Hepatocyte (in vitro differentiated cells): ENCODE data around the gene GASK1A.

Source experiments
- CTCF ChIP-seq: fragments of 200-600 bp; sonication (generic); IDR thresholded peaks from 2 replicates; pipeline ENCODE4 v1.5.1; 2016; ENCODE audit warnings: antibody characterized with exemption, mild to moderate bottlenecking; ENCODE audit not compliant: poor library complexity
- EZH2 ChIP-seq: fragments of 200-600 bp; sonication (generic); IDR thresholded peaks from 2 replicates; pipeline ENCODE4 v1.6.1; 2016; ENCODE audit warnings: antibody characterized with exemption, mild to moderate bottlenecking, borderline replicate concordance

DNA sequence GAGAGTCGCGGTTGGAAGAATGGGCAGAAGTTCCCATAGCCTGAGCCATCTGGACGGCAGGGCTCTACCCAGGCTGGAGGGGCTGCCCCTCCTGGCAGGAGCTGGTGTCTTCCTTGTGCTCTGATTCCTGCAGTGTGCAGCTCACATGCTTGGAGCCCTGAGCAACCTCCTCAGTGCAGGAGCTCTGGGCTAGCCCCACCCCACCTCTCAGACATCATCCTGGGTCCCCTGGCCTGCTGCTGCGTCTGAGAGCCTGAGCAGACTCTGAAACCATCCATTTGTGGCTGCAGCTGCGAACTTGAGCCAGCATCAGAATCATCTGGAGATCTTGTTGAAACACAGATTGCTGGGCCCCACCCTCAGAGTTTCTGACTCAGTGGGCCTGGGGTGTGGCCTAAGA lies 84.0 kb downstream of the GASK1A start:
- no peak for TF ChIP-seq CTCF
- TF ChIP-seq EZH2, result no peak
